Natural killer cell (primary cell): Measurements from ENCODE around the gene NOL6. TPM values are rescaled to one million over a fixed set of nuclear protein-coding genes. Genes with fewer than 3 reads are reported as not detected.

Experiments
- ATAC-seq, 3 donors: fragments of 150-1000 bp in 2 of 3; fragments of 200-7000 bp in 1 of 3; cut with Tn5 transposase; 1 replicate in 1 of 3; 2 replicates in 2 of 3; pipeline ENCODE4 v1.10.0; 2021; ENCODE audit warnings: mild to moderate bottlenecking in 2 of 3, moderate library complexity in 2 of 3
- DNase-seq, 2 donors: peaks; one replicate each; pipeline versions ENCODE4 v3.0.0 to v3.0.0-alpha.2; 2013 to 2021; ENCODE audit warnings: mixed read lengths in 1 of 2
- H3K27ac ChIP-seq: one replicate; pipeline ENCODE4 v1.5.1; 2013; ENCODE audit warnings: mild to moderate bottlenecking, low read length
- H3K27me3 ChIP-seq: one replicate; pipeline ENCODE4 v1.6.1; 2013; ENCODE audit warnings: low read length; ENCODE audit not compliant: control insufficient read depth, insufficient read depth
- H3K36me3 ChIP-seq: one replicate; pipeline ENCODE4 v1.6.1; 2013; ENCODE audit warnings: low read length; ENCODE audit not compliant: control insufficient read depth, insufficient read depth
- H3K4me1 ChIP-seq: one replicate; pipeline ENCODE4 v1.6.1; 2013; ENCODE audit warnings: low read length; ENCODE audit not compliant: control insufficient read depth, insufficient read depth
- H3K4me3 ChIP-seq: one replicate; pipeline ENCODE4 v1.5.1; 2013; ENCODE audit warnings: low read length
- H3K9me3 ChIP-seq: one replicate; pipeline ENCODE4 v1.6.1; 2013; ENCODE audit warnings: low read length; ENCODE audit not compliant: control insufficient read depth, insufficient read depth
- H3K27ac Mint-ChIP-seq, 2 donors: one replicate each; pipeline ENCODE4 v1.8.0; 2022; ENCODE audit warnings: mild to moderate bottlenecking in 2 of 2, mixed read lengths in 2 of 2, moderate library complexity in 1 of 2
- H3K27me3 Mint-ChIP-seq, 2 donors: one replicate each; pipeline ENCODE4 v1.8.0; 2022; ENCODE audit warnings: low read depth in 2 of 2, mixed read lengths in 2 of 2
- H3K36me3 Mint-ChIP-seq: one replicate; pipeline ENCODE4 v1.8.0; 2022; ENCODE audit warnings: mixed read lengths
- H3K4me1 Mint-ChIP-seq, 2 donors: one replicate each; pipeline ENCODE4 v1.8.0; 2022; ENCODE audit warnings: mixed read lengths in 2 of 2
- H3K4me3 Mint-ChIP-seq: one replicate; pipeline ENCODE4 v1.8.0; 2022; ENCODE audit warnings: mild to moderate bottlenecking, moderate library complexity, mixed read lengths
- H3K9me3 Mint-ChIP-seq, 2 donors: one replicate each; pipeline ENCODE4 v1.8.0; 2022; ENCODE audit warnings: mixed read lengths in 2 of 2
- CTCF ChIP-seq: fragments of 200-600 bp; IDR thresholded peaks from one replicate; pipeline ENCODE4 v1.8.0; 2022; ENCODE audit warnings: antibody characterized with exemption
- WGBS: methylation state at CpG from one replicate; pipeline ENCODE4 v1.1.7; 2013; ENCODE audit warnings: missing lambda C conversion rate; ENCODE audit not compliant: insufficient coverage; 5-methylcytosine and 5-hydroxymethylcytosine counted together
- intact Hi-C: fragments of 100-400 bp; cut with micrococcal nuclease; formaldehyde crosslinking; loops from one replicate; pipeline ENCODE4 v1.14.2; 2022
- total RNA-seq, 4 donors: library from RNA; stranded (reverse); fragments of 120-200 nt in 1 of 4; gene quantifications; one replicate each; pipeline versions ENCODE4 v1.2.3 to v1.2.4, GENCODE V29; 2013 to 2022

Gene NOL6
- total RNA-seq, 3 donors from 2014 or later (not counting 1 experiment from before 2014, with no cell fraction given), result 34.2 to 42.2 (median 38.2) TPM

- H3K27me3 ChIP-seq, result no peaks in the 10 kb centered on the region
- no peaks in the 10 kb centered on the region for H3K9me3 Mint-ChIP-seq
- no peaks in the 10 kb centered on the region for H3K27me3 Mint-ChIP-seq
- WGBS, result 97% methylated on average over 8 of the region's 9 CpGs
- no peak overlapping the region for H3K4me3 Mint-ChIP-seq
- ATAC-seq (no peak), DNase-seq (no peak)
- peaks cover 87% of the 10 kb centered on the region for H3K36me3 ChIP-seq
- no peaks in the 10 kb centered on the region for H3K4me1 ChIP-seq
- no peaks in the 10 kb centered on the region for H3K36me3 Mint-ChIP-seq
- H3K27ac ChIP-seq, result no peak overlapping the region
- H3K9me3 ChIP-seq, result no peaks in the 10 kb centered on the region
- H3K27ac Mint-ChIP-seq, result no peak overlapping the region
- intact Hi-C loops, result loop anchor here (10.0 kb wide), 1 partner anchor 60 kb away; the partner anchor contains the start of gene AQP7
- no peak for TF ChIP-seq CTCF
- H3K4me3 ChIP-seq, result no peak overlapping the region
- peaks cover 0 to 4% of the 10 kb centered on the region in 2 donors for H3K4me1 Mint-ChIP-seq
Measured at GRCh38 chr9:33465096-33465495, 8.6 kb downstream of the NOL6 start.

DNA sequence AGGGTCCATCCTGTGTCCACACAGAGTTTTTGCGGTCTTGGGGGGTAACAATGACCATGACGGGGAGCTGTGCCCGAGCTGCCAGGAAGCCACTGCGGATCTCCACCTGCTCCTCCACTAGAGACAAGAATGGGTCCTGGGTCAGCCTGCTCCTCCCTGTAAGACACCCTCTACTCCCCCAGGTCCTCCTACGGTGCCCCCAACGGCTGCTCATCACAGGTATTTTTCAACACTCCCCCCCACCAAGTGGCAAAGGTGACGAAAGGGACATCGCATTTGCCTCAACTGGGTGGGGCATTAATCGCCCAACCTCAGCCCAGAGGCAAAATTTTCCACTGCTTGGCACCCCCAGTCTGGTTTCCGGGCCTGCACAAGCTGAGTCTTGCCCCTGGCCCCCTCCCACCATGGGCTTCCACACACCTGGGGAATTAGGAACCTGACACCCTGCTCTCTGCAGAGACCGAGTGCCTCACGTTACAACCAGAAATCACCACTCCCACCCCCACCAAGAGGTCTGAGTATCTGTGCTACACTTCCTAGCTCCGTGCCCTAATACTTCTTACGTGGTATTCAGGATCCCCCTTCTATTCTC, 9.6 kb downstream of the NOL6 start:
- peaks cover 77% of the 10 kb centered on the region for H3K36me3 ChIP-seq
- H3K27me3 Mint-ChIP-seq, result no peaks in the 10 kb centered on the region
- no peaks in the 10 kb centered on the region for H3K27me3 ChIP-seq
- DNase-seq, result no peak
- H3K27ac ChIP-seq, result no peak overlapping the region
- peaks cover 0 to 4% of the 10 kb centered on the region in 2 donors for H3K4me1 Mint-ChIP-seq
- no peaks in the 10 kb centered on the region for H3K9me3 ChIP-seq
- H3K36me3 Mint-ChIP-seq, result no peaks in the 10 kb centered on the region
- H3K4me3 Mint-ChIP-seq, result no peak overlapping the region
- H3K4me3 ChIP-seq, result no peak overlapping the region
- TF ChIP-seq CTCF, result no peak
- H3K4me1 ChIP-seq, result no peaks in the 10 kb centered on the region
- intact Hi-C loops, result loop anchor here (10.0 kb wide), 1 partner anchor 59 kb away; the partner anchor contains the start of gene AQP7
- WGBS, result 95% methylated on average over 14 of the region's 14 CpGs
- no peak for ATAC-seq
- H3K9me3 Mint-ChIP-seq, result no peaks in the 10 kb centered on the region
- no peak overlapping the region for H3K27ac Mint-ChIP-seq

DNA sequence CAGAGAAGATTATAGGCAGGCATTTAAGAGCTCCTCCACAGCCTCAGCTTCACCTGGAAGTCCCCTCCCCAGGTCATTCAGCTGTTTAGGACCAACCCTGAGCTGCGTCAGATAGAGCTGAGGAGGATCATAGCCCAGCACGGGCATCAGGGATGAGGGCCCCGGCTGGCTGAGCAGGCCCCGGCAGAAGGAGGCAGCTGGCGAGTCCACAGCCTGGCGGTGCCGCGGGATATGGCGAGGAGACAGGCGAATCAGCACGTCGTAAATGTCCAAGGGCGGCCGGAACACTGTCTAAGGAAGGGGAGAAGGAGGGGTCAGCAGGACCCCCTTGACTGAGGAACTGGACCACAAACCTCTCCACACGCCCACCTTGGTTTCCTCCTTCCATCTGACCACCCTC, 10.6 kb downstream of the NOL6 start:
- intact Hi-C loops, result loop anchor here (10.0 kb wide), 1 partner anchor 58 kb away; the partner anchor contains the start of gene AQP7
- no peak overlapping the region for H3K27ac ChIP-seq
- H3K27me3 Mint-ChIP-seq, result no peaks in the 10 kb centered on the region
- no peak overlapping the region for H3K4me3 ChIP-seq
- H3K4me3 Mint-ChIP-seq, result no peak overlapping the region
- H3K9me3 ChIP-seq, result no peaks in the 10 kb centered on the region
- H3K36me3 ChIP-seq, result peaks cover 67% of the 10 kb centered on the region
- H3K27me3 ChIP-seq, result no peaks in the 10 kb centered on the region
- peaks cover 7% of the 10 kb centered on the region for H3K4me1 ChIP-seq
- no peaks in the 10 kb centered on the region for H3K9me3 Mint-ChIP-seq
- ATAC-seq (no peak), DNase-seq (no peak)
- 96% methylated on average over 15 of the region's 15 CpGs for WGBS
- no peak for TF ChIP-seq CTCF
- no peaks in the 10 kb centered on the region for H3K36me3 Mint-ChIP-seq
- H3K27ac Mint-ChIP-seq, result no peak overlapping the region
- peaks cover 0 to 3% of the 10 kb centered on the region in 2 donors for H3K4me1 Mint-ChIP-seq

GRCh38 chr9:33461492-33461891, 12.2 kb downstream of the NOL6 start:
- DNase-seq (no peak), ATAC-seq (no peak)
- Histone ChIP-seq H3K4me3 (no peak overlapping the region), H3K4me1 (peaks cover 14% of the 10 kb centered on the region), H3K27me3 (no peaks in the 10 kb centered on the region), H3K9me3 (no peaks in the 10 kb centered on the region), H3K36me3 (peaks cover 51% of the 10 kb centered on the region), H3K27ac (no peak overlapping the region)
- WGBS, result 89% methylated on average over 3 of the region's 3 CpGs
- Mint-ChIP-seq H3K4me3 (no peak overlapping the region), H3K4me1 (no peaks in the 10 kb centered on the region), H3K27me3 (no peaks in the 10 kb centered on the region), H3K36me3 (no peaks in the 10 kb centered on the region), H3K27ac (no peak overlapping the region), H3K9me3 (no peaks in the 10 kb centered on the region)
- no peak for TF ChIP-seq CTCF
- intact Hi-C loops, result loop anchor here (10.0 kb wide), 1 partner anchor 57 kb away; the partner anchor contains the start of gene AQP7
